Uterus (tissue), 4 donors: ENCODE data around the gene ZNF761. TPM values are rescaled to one million over a fixed set of nuclear protein-coding genes. Genes with fewer than 3 reads are reported as not detected.
"Not testable (repeated sequence)": the region's sequence is repeated elsewhere in the genome, so short reads cannot be mapped to it uniquely, and the experiment has no call there.

Experiments used
- DNase-seq, 2 donors: peaks; one replicate each; pipeline ENCODE4 v3.0.0-alpha.2; 2019 to 2020
- H3K27ac ChIP-seq, 2 donors: fragments of 200-600 bp; sonication (generic); 1 replicate in 1 of 2; 2 replicates in 1 of 2; pipeline ENCODE4 v1.5.1; 2016 to 2018
- H3K27me3 ChIP-seq, 2 donors: fragments of 200-600 bp; sonication (generic); one replicate each; pipeline ENCODE4 v1.5.1; 2018 to 2019; ENCODE audit warnings: control low read depth in 1 of 2
- H3K36me3 ChIP-seq, 2 donors: fragments of 200-600 bp; sonication (generic); one replicate each; pipeline ENCODE4 v1.5.1; 2019; ENCODE audit warnings: control low read depth in 1 of 2
- H3K4me1 ChIP-seq, 2 donors: fragments of 200-600 bp; sonication (generic); one replicate each; pipeline ENCODE4 v1.5.1; 2018 to 2019; ENCODE audit warnings: control low read depth in 1 of 2
- H3K4me3 ChIP-seq, 2 donors: fragments of 200-600 bp; sonication (generic); 1 replicate in 1 of 2; 2 replicates in 1 of 2; pipeline ENCODE4 v1.5.1; 2018 to 2019; ENCODE audit warnings: mild to moderate bottlenecking in 1 of 2
- H3K9me3 ChIP-seq, 2 donors: fragments of 200-600 bp; sonication (generic); one replicate each; pipeline ENCODE4 v1.5.1; 2019; ENCODE audit warnings: control low read depth in 1 of 2
- POLR2A ChIP-seq, 2 donors: fragments of 450-650 bp; IDR thresholded peaks; one replicate each; pipeline ENCODE4 v1.6.1; 2016; ENCODE audit warnings: antibody characterized with exemption in 2 of 2, mild to moderate bottlenecking in 1 of 2, moderate library complexity in 1 of 2
- intact Hi-C: fragments of 100-400 bp; cut with DNase I; formaldehyde crosslinking; loops from one replicate; pipeline ENCODE4 v1.15.1; 2023; ENCODE audit warnings: low total_unique reads
- small RNA-seq: library from RNA; depleted of rRNA; stranded (forward); fragments of <200 nt; gene quantifications from one replicate; pipeline ENCODE3, GENCODE V24; 2016
- total RNA-seq, 4 donors: library from RNA; depleted of rRNA in 3 of 4; stranded (reverse); fragments of >200 nt in 3 of 4; gene quantifications; one replicate each; pipeline versions ENCODE4 v1.1.0 to v1.2.4, GENCODE V29; 2014 to 2023
- TF ChIP-seq, protein P1 (sequence below), 4 experiments: fragments of 200-600 bp in 2 of 4; fragments of 450-650 bp in 2 of 4; sonication (generic) in 2 of 4; IDR thresholded peaks; one replicate each; pipeline ENCODE4 v1.5.1; 2016 to 2019; ENCODE audit warnings: antibody characterized with exemption in 4 of 4, mild to moderate bottlenecking in 2 of 4, moderate library complexity in 1 of 4
- donor health status: DM: yes; HTN: yes; CAD: no.

The ZNF761 gene
- total RNA-seq, 4 donors from 2014 or later, result 4.6 to 16.3 (median 8.8) TPM

DNA sequence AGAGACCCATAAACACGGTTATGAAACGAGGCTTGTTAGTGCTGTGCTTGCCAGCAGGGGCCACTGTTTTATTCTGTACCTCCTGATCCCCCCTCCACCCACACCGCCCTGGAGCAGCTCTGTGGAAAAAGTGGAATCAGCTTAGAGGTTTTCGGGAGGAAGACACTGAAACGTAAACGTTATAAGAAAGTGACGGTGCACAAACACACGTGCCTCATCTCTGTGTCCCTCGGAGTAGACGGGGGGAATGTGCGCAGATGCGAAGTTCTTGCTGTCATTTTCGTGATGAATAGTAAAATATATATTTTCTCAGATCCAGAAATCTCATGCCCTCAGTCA lies 72.5 kb downstream of the ZNF761 start:
- intact Hi-C loops, H3K4me1 ChIP-seq, H3K36me3 ChIP-seq, H3K9me3 ChIP-seq, H3K27me3 ChIP-seq: not testable (repeated sequence)
- Histone ChIP-seq H3K27ac (peak overlapping the region; percentile 73 to 78), H3K4me3 (peak overlapping the region; percentile 15 to 29)
- DNase-seq, result peak in 1 of 2 donors; percentile 42
- TF ChIP-seq, protein P1, sequence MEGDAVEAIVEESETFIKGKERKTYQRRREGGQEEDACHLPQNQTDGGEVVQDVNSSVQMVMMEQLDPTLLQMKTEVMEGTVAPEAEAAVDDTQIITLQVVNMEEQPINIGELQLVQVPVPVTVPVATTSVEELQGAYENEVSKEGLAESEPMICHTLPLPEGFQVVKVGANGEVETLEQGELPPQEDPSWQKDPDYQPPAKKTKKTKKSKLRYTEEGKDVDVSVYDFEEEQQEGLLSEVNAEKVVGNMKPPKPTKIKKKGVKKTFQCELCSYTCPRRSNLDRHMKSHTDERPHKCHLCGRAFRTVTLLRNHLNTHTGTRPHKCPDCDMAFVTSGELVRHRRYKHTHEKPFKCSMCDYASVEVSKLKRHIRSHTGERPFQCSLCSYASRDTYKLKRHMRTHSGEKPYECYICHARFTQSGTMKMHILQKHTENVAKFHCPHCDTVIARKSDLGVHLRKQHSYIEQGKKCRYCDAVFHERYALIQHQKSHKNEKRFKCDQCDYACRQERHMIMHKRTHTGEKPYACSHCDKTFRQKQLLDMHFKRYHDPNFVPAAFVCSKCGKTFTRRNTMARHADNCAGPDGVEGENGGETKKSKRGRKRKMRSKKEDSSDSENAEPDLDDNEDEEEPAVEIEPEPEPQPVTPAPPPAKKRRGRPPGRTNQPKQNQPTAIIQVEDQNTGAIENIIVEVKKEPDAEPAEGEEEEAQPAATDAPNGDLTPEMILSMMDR (IDR thresholded peaks at IDR 0.05), result peak in 2 of 4 experiments; percentile 3 to 20

- peak overlapping the region; percentile 73 to 78 for H3K27ac ChIP-seq
These were observed 73.1 kb downstream of the ZNF761 start for GRCh38 chr19:53504885-53505284.

GRCh38 chr19:53506728-53507127 lies 74.9 kb downstream of the ZNF761 start:
- intact Hi-C loops, result no loop called here
- no peaks in the 10 kb centered on the region for H3K4me1 ChIP-seq
- H3K27me3 ChIP-seq, result no peaks in the 10 kb centered on the region
- no peak for TF ChIP-seq POLR2A (IDR thresholded peaks at IDR 0.05)
- TF ChIP-seq, protein P1 (IDR thresholded peaks at IDR 0.05), result no peak
- no peak overlapping the region for H3K4me3 ChIP-seq
- no peaks in the 10 kb centered on the region for H3K36me3 ChIP-seq
- DNase-seq, result no peak
- H3K9me3 ChIP-seq, result no peaks in the 10 kb centered on the region
- H3K27ac ChIP-seq, result no peak overlapping the region

More at GRCh38 chr19:53504885-53505284, 73.1 kb downstream of the ZNF761 start:
- intact Hi-C loops, result no loop called here
- no peaks in the 10 kb centered on the region for H3K4me1 ChIP-seq
- no peaks in the 10 kb centered on the region for H3K36me3 ChIP-seq
- H3K4me3 ChIP-seq, result peak overlapping the region; percentile 15 to 29
- TF ChIP-seq, protein P1 (IDR thresholded peaks at IDR 0.05), result no peak
- TF ChIP-seq POLR2A (IDR thresholded peaks at IDR 0.05), result no peak
- no peaks in the 10 kb centered on the region for H3K9me3 ChIP-seq
- H3K27me3 ChIP-seq, result no peaks in the 10 kb centered on the region
- peak; percentile 62 to 77 for DNase-seq

Small RNA genes lying within 50 kb of the gene (small RNA-seq; reads per million reads assigned to genes)
- not detected for gene RPL39P36

Other genes starting within 250 kb of the ZNF761 start
- 10 to 100 TPM in 1 of 4 donors, 1 to 10 TPM in 2, under 1 TPM in 1; 0.77 to 14.2 (median 4.3) TPM for gene ZNF665, start 238.6 kb upstream of the ZNF761 start, total RNA-seq
- 10 to 100 TPM in 3 of 4 donors, 1 to 10 TPM in 1; 3.1 to 62.7 (median 23.4) TPM for gene ZNF677, start 177.1 kb upstream of the ZNF761 start, total RNA-seq
- gene VN1R2, start 173.7 kb upstream of the ZNF761 start, total RNA-seq, result not detected
- not detected for gene VN1R4, start 164.3 kb upstream of the ZNF761 start, total RNA-seq
- 10 to 100 TPM in 2 of 4 donors, 1 to 10 TPM in 2; 5.0 to 18.0 (median 10.3) TPM for gene ZNF845, start 98.2 kb upstream of the ZNF761 start, total RNA-seq
- gene ZNF525, start 66.3 kb upstream of the ZNF761 start, total RNA-seq, result 10 to 100 TPM; 15.0 to 25.7 (median 22.3) TPM
- 10 to 100 TPM in 3 of 4 donors, 1 to 10 TPM in 1; 5.1 to 28.8 (median 23.6) TPM for gene ZNF765, start 36.8 kb upstream of the ZNF761 start, total RNA-seq
- 10 to 100 TPM in 1 of 4 donors, 1 to 10 TPM in 3; 1.8 to 10.8 (median 6.7) TPM for gene ZNF813, start 35.7 kb downstream of the ZNF761 start, total RNA-seq
- 10 to 100 TPM in 3 of 4 donors, 1 to 10 TPM in 1; 9.4 to 39.0 (median 17.0) TPM for gene ZNF331, start 106.2 kb downstream of the ZNF761 start, total RNA-seq
- not detected for gene DPRX, start 200.0 kb downstream of the ZNF761 start, total RNA-seq